ENCODE results near the gene FPGS.
A peak's percentile ranks its signal among the peaks of the same experiment; 100 is the strongest.
"Not testable (repeated sequence)": the region's sequence is repeated elsewhere in the genome, so short reads cannot be mapped to it uniquely, and the experiment has no call there.

Gene FPGS

DNA sequence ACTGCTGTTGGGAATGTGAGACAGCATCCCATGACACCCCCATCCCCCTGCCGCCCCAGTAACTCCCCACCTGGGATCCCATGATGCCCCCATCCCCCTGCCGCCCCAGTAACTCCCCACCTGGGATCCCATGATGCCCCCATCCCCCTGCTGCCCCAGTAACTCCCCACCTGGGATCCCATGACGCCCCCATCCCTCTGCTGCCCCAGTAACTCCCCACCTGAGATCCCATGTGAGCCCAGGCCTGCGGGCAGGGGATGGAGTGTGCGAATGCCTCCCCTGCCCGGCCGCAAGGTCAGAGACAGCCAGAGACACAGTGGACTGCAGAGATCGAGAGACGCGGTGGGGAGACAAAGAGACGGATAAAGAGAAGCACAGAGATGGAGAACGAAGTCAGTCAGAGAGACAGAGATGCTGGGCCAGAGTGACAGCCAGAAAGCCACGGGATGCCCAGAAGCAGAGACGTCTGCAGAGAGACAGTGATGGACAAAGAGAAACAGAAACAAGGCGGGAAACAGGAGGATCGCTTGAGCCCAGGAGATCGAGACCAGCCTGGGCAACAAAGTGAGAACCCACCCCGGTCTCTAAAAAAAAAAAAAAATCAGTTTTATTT lies 25.2 kb upstream of the FPGS start:
- Mint-ChIP-seq H3K4me3 (peak overlapping the region; percentile 90), H3K27me3 (no peaks in the 10 kb centered on the region), H3K4me1 (ENCODE audit: low read depth) (peaks cover 67% of the 10 kb centered on the region), H3K9me3 (no peaks in the 10 kb centered on the region), H3K27ac (peak overlapping the region; percentile 97), H3K36me3 (ENCODE audit: low read depth) (peaks cover 33% of the 10 kb centered on the region)
- no peak for DNase-seq

DNA sequence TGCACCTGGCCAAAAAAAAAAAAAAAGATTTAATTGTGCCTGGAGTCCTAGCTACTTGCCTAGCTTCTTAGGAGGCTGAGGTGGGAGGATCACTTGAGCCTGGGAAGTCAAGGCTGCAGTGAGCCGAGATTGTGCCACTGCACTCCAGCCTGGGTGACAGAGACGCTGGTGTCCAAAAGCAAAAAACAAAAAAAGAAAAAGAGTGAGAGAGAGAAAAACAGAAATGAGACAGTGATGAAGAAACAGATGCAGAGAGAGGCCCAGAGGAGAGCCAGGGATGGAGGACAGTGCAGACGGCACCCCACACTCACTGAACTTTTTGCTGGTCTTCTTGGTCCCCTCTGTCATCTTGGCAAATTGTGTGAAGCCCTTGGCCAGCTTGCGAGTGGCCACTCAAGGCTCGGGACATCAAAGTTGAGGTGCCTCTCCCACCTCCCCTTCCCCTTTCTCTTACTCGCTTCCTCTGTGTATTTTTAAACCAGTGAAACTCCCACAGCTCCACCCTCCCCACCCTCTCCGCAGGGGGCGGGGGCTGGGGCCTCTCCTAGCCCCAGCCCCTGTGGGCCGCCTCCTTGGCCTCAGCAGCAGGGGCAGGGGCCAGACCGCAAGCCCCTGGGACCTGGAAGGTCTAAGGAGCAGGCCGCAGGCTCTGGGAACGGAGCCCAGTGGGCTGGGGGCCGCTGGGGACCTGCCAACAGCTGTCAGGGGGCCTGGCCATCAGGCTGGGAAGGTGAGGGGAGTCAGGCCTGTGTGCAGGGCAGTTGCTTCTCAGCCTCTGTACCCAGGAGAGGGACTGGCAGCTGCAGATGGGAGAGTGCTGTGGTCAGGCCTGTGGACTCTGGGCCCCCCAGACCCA lies 24.2 kb upstream of the FPGS start, which contains the start of gene SH2D3C:
Gene SH2D3C, minus strand, starts transcription at position 387 of the 856 bp plus-strand sequence. Its CDS starts 39 bp downstream, at position 348.
- H3K4me1 Mint-ChIP-seq (ENCODE audit: low read depth), result peaks cover 72% of the 10 kb centered on the region
- peak; percentile 74 for DNase-seq

DNA sequence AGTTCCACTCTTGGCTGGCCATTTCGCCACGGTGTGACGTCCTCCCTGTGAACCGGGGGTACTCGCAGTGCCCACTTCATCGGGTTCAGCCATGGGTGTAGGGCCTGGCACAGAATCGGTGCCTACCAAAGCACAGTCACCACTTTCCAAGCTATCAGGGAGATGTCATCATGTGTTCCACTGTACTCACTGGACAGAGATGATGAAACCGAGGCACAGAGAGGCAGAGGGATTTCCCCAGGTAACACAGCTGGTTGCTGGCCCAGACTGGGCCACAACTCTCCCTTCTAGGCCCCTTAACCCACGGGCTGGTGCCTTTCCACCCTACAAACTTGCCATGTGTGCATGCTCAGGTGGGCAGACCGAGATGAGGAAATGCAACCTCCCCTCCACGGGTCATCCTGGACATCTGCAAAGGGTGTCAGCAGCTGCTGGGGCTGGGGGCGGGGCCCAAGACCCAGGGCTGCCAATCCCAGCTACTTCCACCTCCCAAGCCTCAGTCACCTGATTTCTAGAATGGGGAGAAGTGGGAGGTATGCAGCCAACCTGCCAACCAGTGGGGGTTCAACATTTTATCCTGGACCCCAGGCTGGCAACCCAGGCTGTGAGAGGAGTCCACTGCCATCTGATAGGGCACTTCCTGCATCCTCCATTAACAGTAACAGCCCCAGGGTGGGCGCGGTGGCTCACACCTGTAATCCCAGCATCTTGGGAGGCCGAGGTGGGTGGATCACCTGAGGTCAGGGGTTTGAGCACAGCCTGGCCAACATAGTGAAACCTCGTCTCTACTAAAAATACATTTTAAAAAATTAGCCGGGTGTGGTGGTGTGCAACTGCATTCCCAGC lies 23.3 kb upstream of the FPGS start:
- no peaks in the 10 kb centered on the region for H3K27me3 Mint-ChIP-seq
- peak overlapping the region; percentile 90 for H3K4me3 Mint-ChIP-seq
- H3K9me3 Mint-ChIP-seq, result no peaks in the 10 kb centered on the region
- H3K27ac Mint-ChIP-seq, result peak overlapping the region; percentile 97
- peak; percentile 74 for DNase-seq
- H3K36me3 Mint-ChIP-seq (ENCODE audit: low read depth), result peaks cover 17% of the 10 kb centered on the region
- peaks cover 75% of the 10 kb centered on the region for H3K4me1 Mint-ChIP-seq (ENCODE audit: low read depth)

More for the DNA sequence above, 24.2 kb upstream of the FPGS start, which contains the start of gene SH2D3C:
- no peaks in the 10 kb centered on the region for H3K9me3 Mint-ChIP-seq
- peak within 1 kb of the TSS; percentile 97 for H3K27ac Mint-ChIP-seq
- no peaks in the 10 kb centered on the region for H3K27me3 Mint-ChIP-seq
- H3K4me3 Mint-ChIP-seq, result peak within 1 kb of the TSS; percentile 90
- H3K36me3 Mint-ChIP-seq (ENCODE audit: low read depth), result peaks cover 23% of the 10 kb centered on the region

DNA sequence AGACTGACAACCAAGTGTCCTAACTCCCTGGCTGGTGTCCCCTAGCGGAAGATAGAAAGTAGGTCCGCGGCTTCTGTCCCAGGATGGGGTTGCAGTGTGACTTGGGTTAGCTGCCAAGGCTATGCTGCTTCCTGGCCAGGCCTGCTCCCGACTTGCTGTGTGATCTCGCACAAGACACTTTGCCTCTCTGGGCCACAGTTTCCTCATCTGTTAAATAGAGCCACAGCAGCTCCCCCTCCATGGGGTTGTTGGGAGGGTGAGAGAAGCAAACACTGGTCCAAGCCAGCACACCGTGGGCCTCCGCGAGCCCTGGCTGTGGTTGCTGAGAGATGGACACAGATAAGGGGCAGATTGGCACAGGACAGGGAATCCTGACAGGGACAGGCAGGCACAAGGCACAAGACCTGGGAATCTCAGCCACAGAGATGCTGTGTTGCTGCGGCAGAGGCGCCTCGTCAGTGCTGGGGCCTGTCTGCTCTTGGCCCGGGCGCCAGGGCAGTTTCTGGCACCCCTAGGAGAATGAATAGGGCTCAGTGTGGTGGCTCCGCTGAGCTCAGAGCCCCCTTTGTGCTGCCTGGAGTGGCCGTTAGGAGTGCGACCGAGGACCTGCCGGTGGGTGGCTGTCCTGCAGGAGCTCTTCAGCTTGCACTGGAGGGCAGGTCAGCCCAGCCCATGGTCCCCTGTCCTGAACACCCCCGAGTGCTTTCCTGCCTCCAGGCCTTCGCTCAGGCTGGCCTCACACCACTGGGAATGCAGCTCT lies 22.4 kb upstream of the FPGS start:
- DNase-seq, result no peak
- H3K4me3 Mint-ChIP-seq, result peak overlapping the region; percentile 48
- H3K9me3 Mint-ChIP-seq, result no peaks in the 10 kb centered on the region
- H3K27ac Mint-ChIP-seq, result peak overlapping the region; percentile 97
- peaks cover 77% of the 10 kb centered on the region for H3K4me1 Mint-ChIP-seq (ENCODE audit: low read depth)
- peaks cover 15% of the 10 kb centered on the region for H3K36me3 Mint-ChIP-seq (ENCODE audit: low read depth)
- no peaks in the 10 kb centered on the region for H3K27me3 Mint-ChIP-seq

DNA sequence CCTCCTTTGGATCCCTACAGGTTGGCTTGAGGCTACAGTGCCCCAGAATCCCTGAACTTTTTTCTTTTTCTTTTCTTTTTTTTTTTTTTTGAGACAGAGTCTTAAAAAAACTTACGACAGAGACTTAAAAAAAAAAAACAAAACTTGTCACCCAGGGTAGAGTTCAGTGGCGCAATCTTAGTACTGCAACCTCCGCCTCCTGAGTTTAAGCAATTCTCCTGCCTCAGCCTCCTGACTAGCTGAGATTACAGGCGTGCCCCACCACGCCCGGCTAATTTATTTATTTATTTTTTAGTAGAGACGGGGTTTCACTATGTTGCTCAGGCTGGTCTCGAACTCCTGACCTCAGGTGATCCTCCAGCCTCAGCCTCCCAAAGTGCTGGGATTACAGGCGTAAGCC lies 21.8 kb upstream of the FPGS start:
- H3K4me1 Mint-ChIP-seq (ENCODE audit: low read depth), result peaks cover 77% of the 10 kb centered on the region
- not testable (repeated sequence) for H3K27me3 Mint-ChIP-seq, H3K4me3 Mint-ChIP-seq, DNase-seq, H3K9me3 Mint-ChIP-seq
- peak overlapping the region; percentile 97 for H3K27ac Mint-ChIP-seq
- peaks cover 15% of the 10 kb centered on the region for H3K36me3 Mint-ChIP-seq (ENCODE audit: low read depth)

DNA sequence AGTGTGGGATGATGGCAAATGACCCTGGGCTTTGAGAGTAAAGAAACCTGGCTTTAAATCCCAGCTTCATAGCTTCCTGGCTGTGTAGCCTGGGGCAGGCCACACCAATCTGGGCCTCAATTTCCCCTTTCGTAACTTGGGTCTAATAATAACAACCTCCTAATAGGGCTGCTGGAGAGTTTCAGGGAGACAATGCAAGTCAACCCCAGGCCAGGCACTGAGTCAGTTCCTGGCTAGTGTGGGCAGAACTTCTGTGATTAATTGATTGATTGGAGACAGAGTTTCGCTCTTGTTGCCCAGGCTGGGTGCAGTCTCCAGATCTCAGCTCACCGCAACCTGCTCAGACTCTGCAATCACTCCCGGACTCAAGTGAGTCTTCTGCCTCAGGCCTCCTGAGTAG lies 20.9 kb upstream of the FPGS start:
- Mint-ChIP-seq H3K4me1 (ENCODE audit: low read depth) (peaks cover 72% of the 10 kb centered on the region), H3K27ac (peak overlapping the region; percentile 87), H3K36me3 (ENCODE audit: low read depth) (peaks cover 15% of the 10 kb centered on the region), H3K27me3 (no peaks in the 10 kb centered on the region), H3K9me3 (no peaks in the 10 kb centered on the region), H3K4me3 (no peak overlapping the region)
- no peak for DNase-seq

DNA sequence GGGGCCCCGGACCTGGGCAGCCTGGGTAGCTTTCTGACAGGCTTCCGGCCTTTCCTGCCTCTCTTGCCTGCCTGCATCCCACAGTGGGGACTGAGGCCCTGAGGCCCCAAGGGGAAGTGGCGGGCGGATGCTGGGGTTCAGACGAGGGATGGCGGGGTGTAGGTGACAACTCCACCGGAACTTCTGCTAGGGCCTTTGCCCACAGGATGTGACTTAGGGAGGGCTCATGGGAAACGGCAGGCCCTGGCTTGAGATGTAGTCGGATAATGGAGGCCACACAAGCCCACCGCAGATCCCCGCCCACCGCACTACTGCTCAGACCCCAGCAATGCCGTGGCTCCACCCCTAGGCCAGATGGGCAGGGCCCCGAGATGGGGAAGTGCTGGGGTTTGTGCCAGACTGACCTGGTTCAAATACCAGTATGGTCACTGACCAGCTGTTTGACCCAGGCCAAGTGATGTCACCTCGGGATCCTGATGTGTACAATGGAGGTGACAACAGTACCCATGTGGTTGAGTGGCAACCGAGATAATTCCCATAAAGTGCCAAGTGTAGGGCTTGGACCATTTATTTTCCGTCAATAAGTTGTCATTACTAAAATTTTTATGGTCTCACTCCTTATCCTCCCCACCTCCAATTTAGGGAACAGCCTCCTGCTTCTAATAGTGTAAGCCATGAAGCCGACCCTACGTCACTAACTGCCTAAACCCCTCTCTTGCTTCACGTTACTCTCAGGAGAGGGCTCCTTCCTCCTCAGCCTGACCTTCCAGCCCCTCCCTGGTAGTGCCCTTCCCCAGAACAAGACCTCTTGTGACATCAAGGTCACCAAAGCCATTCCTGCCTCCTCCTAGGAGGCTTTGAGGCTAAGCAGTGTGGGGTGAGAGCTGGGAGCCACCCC lies 19.3 kb upstream of the FPGS start:
- H3K4me3 Mint-ChIP-seq, result peak overlapping the region; percentile 73

DNA sequence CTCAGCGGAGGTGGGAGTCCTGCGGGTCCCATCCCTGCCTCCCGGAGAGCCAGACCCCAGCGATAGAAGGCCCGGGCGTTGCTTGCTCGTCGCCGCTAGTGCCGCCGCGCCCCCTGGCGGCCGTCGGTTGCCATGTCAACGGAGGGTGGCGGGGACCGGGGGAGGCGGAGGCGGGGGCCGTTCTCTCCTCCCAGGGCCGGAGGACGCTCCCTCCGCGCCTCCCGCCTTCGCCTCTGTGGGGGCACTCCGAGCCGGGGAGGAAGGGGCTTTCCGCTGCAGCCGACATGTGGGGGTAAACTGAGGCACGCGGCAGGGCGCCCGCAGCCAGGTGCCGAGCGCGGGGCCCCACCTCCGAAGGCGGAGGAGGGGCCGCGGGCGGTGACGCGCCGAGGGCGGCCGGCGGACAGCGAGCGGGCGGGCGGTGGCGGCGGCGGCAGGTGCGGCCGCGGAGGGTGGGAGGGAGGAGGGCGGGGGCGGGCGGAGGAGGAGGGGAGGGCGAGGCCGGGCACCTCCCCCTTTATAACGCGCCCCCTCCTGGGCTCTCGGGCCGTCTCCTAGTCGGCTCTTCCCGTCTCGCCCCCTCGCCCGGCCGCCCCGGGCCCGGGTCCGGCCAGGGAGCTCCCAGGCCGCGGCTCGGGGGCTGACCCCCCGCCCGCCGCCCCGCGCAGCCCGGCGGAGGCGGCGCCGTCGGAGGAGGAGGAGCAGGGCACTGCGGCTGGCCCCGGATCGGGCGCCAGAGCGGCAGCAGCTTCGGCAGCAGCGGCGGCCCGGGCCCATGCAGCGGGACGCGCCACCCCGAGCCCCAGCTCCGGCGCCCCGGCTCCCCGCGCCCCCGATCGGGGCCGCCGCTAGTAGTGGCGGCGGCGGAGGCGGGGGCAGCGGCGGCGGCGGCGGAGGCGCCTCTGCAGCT lies 17.4 kb upstream of the FPGS start:
- Mint-ChIP-seq H3K4me3 (peak overlapping the region; percentile 96), H3K27ac (peak overlapping the region; percentile 95), H3K9me3 (no peaks in the 10 kb centered on the region), H3K36me3 (ENCODE audit: low read depth) (peaks cover 40% of the 10 kb centered on the region), H3K4me1 (ENCODE audit: low read depth) (peaks cover 78% of the 10 kb centered on the region), H3K27me3 (no peaks in the 10 kb centered on the region)
- peak; percentile 93 for DNase-seq

More for the DNA sequence above, 19.3 kb upstream of the FPGS start:
- H3K27me3 Mint-ChIP-seq, result no peaks in the 10 kb centered on the region
- no peaks in the 10 kb centered on the region for H3K9me3 Mint-ChIP-seq
- DNase-seq, result peak; percentile 78
- H3K4me1 Mint-ChIP-seq (ENCODE audit: low read depth), result peaks cover 78% of the 10 kb centered on the region
- peak overlapping the region; percentile 95 for H3K27ac Mint-ChIP-seq
- peaks cover 23% of the 10 kb centered on the region for H3K36me3 Mint-ChIP-seq (ENCODE audit: low read depth)

DNA sequence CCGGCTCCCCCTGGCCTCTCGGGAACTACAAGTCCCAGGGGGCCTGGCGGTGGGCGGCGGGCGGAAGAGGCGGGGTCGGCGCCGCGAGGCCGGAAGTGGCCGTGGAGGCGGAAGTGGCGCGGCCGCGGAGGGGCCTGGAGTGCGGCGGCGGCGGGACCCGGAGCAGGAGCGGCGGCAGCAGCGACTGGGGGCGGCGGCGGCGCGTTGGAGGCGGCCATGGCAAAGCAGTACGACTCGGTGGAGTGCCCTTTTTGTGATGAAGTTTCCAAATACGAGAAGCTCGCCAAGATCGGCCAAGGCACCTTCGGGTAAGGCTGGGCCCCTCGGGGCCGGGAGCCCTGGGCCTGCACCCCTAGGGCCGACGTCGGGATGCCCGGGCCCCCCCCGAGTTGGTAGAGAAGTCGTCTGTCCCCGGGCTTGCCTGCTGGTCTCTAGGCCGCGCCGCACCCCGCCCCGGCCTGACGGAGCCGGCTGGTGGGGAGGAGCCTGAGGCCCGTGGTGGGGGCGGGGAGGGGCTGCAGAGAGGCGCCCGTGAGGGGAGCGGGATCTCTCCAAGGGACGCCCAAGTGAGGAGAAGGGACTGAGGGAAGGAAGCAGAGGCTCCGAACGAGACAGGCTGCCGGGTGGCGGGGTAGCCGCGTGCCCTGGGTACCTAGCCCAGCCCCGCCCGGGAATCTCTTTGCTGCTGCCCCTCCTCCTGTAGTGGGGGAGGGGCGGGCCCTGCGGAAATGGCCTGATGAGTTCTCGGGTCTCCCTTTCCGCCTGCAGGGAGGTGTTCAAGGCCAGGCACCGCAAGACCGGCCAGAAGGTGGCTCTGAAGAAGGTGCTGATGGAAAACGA lies 16.5 kb upstream of the FPGS start, which contains the start of gene CDK9:
Gene CDK9, plus strand, starts transcription at position 102 of the 840 bp plus-strand sequence. Its CDS starts 115 bp downstream, at position 217.
- DNase-seq, result peak; percentile 98
- no peaks in the 10 kb centered on the region for H3K27me3 Mint-ChIP-seq
- peaks cover 49% of the 10 kb centered on the region for H3K36me3 Mint-ChIP-seq (ENCODE audit: low read depth)
- peak within 1 kb of the TSS; percentile 95 for H3K27ac Mint-ChIP-seq
- H3K9me3 Mint-ChIP-seq, result no peaks in the 10 kb centered on the region
- peak within 1 kb of the TSS; percentile 96 for H3K4me3 Mint-ChIP-seq
- H3K4me1 Mint-ChIP-seq (ENCODE audit: low read depth), result peaks cover 75% of the 10 kb centered on the region

DNA sequence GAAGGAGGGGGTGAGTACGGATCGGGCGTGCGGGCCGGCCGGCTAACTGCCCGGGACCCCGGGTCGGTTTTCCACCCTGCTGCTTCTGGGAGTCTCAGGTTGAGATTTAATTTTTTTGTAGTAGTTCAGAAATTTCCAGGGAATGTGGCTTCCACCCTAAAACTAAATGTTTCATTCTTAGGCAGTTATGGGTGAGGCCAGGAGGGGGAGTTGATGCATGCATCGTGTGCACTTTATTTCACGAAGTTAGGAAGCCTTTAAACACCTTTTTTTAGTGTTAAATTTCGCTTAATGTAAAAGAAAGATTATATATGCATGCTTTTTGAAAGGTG lies 15.9 kb upstream of the FPGS start:
- no peak for DNase-seq
- peaks cover 55% of the 10 kb centered on the region for H3K36me3 Mint-ChIP-seq (ENCODE audit: low read depth)
- no peaks in the 10 kb centered on the region for H3K9me3 Mint-ChIP-seq
- H3K27me3 Mint-ChIP-seq, result no peaks in the 10 kb centered on the region
- H3K27ac Mint-ChIP-seq, result peak overlapping the region; percentile 94
- peaks cover 69% of the 10 kb centered on the region for H3K4me1 Mint-ChIP-seq (ENCODE audit: low read depth)
- peak overlapping the region; percentile 96 for H3K4me3 Mint-ChIP-seq

DNA sequence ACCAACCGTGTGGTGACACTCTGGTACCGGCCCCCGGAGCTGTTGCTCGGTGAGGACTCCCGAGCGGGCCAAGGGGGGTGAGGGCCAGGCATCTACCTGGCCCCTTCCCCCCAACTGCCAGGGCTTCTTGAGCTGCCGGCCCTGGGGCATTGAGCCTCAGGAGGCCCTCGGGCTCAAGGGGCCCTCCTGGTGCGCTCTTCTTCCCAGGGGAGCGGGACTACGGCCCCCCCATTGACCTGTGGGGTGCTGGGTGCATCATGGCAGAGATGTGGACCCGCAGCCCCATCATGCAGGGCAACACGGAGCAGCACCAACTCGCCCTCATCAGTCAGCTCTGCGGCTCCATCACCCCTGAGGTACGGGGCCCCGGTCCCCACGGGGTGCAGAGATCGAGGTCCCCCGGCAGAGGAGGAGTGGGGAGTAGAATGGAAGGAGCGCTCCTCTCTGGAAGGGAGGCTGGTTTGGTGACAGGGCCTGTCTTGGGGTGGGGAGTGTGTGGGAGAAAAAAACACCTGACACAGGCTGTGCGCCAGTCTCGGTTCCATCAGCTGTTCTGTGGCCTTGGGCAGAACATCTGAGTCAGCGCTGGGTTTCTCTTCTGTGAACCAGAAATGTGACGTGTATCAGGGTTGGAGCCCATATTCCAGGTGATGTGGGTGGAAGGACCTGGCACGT lies 14.2 kb upstream of the FPGS start:
- DNase-seq, result peak; percentile 78

More for the DNA sequence above, 14.2 kb upstream of the FPGS start:
- Mint-ChIP-seq H3K4me3 (peak overlapping the region; percentile 57), H3K4me1 (ENCODE audit: low read depth) (peaks cover 61% of the 10 kb centered on the region), H3K27me3 (no peaks in the 10 kb centered on the region), H3K9me3 (no peaks in the 10 kb centered on the region), H3K36me3 (ENCODE audit: low read depth) (peaks cover 72% of the 10 kb centered on the region), H3K27ac (peak overlapping the region; percentile 94)
